ENCODE data around the gene C4orf46.
A peak's percentile ranks its signal among the peaks of the same experiment; 100 is the strongest.
"Not testable (repeated sequence)": the region's sequence is repeated elsewhere in the genome, so short reads cannot be mapped to it uniquely, and the experiment has no call there.

Gene C4orf46

DNA sequence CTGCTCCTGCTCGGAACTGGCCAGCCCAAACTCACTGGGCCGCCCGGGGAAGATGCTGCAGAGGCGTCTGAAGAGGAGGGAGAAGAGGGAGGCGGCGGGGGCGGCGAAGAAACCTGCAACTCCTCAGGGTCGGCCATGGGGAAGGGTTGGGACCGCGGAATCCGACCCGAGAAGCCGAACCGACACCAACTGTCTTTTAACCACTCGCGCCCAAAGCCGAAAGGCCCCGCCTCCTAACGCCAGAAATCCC lies at the start of gene C4orf46:
Gene C4orf46, minus strand, starts transcription at position 223 of the 250 bp plus-strand sequence. Its CDS starts 86 bp downstream, at position 137.
- no peak for DNase-seq

- DNase-seq = no peak
Observed at GRCh38 chr4:158715802-158716201, 44.1 kb upstream of the C4orf46 start.

GRCh38 chr4:158714937-158715336 lies 43.2 kb upstream of the C4orf46 start:
- DNase-seq = no peak

DNA sequence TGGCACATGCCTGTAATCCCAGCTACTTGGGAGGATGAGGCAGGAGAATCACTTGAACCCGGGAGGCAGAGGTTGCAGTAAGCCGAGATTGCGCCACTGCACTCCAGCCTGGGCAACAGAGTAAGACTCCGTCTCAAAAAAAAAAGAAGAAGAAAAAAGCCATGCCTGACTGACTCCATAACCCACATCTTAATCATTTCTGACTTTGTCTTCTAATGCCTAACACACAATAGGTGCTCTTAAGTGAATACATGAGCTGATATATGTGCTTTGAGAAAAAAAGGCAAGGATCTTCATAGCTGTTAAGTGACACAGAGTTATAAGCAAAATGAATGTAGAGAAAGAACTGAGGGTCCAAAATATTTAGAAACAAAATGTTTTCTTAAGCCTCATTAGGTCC lies 40.9 kb upstream of the C4orf46 start:
- not testable (repeated sequence) for DNase-seq

DNA sequence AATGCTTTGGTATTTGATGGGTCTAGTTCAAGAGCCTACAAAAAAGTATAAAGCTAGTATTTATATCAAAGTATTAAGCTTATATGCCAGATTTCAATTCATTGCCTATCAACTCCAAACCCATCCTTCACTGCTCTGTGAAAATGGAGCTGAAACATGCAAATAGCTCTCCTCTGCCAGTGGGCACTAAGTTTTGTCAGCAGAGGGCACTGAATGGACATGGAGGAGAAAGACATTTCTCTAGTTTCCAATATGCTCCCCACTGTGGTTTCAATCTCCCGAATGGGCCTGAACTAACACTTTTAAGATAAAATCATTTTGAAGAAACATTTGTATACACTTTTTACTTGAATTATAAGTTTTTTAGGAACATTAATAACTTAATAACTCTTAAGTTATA lies 39.1 kb upstream of the C4orf46 start:
- DNase-seq = no peak

- no peak for DNase-seq
Observed at GRCh38 chr4:158704274-158704673, 32.6 kb upstream of the C4orf46 start.

GRCh38 chr4:158688813-158689212 lies 17.1 kb upstream of the C4orf46 start:
- no peak for DNase-seq

GRCh38 chr4:158682066-158682465 lies 10.4 kb upstream of the C4orf46 start:
- DNase-seq = no peak

- DNase-seq = no peak
Observed at GRCh38 chr4:158681629-158682028, 9.9 kb upstream of the C4orf46 start.

DNA sequence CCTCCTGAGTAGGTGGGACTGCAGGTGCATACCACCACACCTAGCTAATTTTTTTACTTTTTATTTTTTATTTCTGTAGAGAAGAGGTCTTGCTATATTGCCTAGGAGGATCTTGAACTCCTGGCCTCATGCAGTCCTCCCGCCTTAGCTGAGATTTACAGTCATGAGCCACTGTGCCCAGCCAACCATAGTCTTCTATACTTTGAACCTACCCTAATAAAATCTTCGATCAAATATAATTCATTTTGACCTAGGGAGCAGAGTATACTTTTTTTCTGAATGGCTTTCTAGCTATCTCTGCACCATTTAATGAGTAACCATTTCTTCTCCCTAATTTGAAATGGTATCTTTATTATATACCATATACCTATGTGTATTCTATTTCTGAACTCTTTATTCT lies 7.1 kb upstream of the C4orf46 start:
- DNase-seq = no peak

DNA sequence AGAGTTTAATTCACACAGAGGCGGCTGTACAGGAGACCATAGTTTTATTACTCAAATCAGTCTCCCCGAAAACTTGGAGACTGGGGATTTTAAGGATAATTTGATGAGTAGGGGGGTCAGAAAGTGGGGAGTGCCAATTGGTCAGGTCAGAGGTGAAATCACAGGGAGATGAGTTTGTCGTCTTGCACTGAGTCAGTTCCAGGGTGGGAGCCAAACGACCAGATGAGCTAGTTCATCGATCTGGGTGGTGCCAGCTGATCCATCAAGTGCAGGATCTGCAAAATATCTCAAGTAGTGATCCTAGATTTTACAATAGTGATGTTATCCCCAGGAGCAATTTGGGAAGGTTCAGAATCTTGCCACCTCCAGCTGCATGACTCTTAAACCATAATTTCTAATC lies 4.4 kb upstream of the C4orf46 start:
- DNase-seq = no peak

DNA sequence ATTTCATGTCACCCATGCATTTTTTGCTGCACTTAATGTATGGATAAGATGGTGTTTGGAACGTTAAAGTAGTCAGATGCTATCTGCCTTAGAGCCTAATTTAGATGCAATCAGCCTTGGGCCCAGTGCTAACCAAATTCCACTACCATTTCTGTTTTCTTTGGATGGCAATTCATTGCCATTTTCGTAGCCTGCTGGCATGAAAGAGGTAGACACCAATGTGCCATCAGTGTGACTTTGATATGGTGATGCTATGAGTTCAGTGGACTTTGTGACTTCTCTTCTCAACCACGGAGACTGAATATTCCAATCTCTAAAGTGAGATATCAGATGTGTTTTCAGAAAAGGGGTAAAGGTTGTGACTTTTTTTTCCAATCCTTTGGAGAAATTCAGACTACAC lies 1.9 kb upstream of the C4orf46 start:
- no peak for DNase-seq

GRCh38 chr4:158671915-158672806 lies 474 bp upstream of the C4orf46 start, which contains the start of gene ETFDH:
Gene ETFDH (plus strand): TSS chr4:158672296. CDS start chr4:158672457, 161 bp downstream.
- peak; percentile 100 for DNase-seq

DNA sequence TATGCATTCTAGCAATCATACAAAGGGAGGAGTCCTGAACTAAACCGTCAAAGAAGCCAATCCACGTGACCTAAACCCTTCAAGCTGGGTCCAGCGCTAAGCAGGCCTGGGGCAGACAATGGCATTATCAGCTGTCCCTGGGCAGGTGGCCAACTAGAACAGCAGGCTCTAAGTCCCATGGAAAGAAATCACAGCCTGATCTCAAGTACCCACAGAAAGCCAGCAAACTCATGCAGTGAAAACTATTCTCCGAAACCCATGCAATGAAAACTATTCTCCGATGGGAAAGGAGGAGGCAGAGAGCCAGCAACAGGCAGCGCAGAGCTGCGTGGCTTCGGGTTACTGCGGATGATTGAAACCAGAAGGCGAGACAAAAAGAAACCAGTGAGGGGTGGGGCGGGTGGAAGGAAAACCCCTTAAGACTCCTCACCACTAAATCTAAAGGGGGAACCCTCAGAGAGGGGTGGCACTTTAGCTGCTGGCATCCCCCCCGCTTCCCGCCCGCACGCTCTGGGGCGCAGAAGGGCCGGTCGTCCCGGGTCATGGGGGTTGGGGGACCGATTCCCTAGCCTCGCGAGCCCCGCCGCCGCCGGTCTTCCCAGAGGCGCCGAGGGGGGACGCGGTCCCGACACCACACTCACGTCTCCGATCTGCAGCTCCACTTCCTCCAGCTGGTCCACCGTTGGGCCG lies 567 bp downstream of the C4orf46 start:
- DNase-seq = peak; percentile 49

DNA sequence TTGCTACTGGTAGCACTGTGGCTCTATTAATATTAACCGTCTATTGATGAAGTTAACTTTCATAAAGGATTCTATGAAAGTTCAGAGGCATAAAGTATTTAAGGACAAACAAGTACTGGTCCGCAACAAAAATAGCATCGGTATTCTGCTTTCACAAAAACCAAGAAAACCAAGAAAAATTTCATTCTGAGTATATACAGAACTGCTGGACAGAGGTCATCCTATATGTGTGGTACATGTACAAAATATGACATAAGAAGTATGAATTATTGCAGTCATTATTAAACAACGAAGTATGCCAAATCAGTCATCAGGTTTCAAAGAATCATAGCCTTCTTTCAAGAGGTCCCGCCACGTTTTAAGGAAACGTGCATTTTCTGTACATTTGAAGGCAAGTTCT lies 2.4 kb downstream of the C4orf46 start:
- DNase-seq = no peak

GRCh38 chr4:158667651-158668198 lies 4.0 kb downstream of the C4orf46 start:
- DNase-seq = no peak

DNA sequence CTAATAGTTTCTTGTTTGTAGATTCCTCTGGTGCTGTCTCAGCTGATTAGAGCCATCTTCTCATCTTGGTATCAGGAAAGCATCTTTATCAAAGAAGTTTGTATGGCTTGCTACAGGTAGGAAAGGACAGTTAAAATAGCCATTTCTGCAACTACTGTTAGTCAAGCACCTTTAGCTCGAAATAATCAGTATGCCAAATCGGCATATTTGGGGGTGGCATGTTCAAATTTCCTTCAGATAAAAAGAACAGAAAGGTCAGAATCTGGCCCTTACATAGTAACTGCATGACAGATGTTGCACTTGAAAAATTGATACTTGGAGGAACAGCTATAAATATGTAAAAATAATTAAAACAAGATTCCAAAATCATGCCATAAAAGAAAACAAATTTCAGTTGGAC lies 4.8 kb downstream of the C4orf46 start:
- no peak for DNase-seq

DNA sequence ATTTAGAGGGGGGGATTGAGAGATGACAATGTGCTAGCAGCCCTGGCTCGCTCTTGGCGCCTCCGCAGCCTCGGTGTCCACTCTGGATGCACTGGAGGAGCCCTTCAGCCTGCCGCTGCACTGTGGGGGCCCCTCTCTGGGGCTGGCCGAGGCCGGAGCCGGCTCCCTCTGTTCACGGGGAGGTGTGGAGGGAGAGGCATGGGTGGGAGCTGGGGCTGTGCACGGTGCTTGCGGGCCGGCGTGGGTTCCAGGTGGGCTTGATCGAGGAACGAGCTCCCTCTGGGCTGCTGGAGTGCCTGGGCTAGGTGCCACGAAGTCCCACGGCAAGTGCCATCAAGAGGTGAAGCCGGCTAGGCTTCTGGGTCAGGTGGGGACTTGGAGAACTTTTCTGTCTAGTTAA lies 6.9 kb downstream of the C4orf46 start:
- no peak for DNase-seq

DNA sequence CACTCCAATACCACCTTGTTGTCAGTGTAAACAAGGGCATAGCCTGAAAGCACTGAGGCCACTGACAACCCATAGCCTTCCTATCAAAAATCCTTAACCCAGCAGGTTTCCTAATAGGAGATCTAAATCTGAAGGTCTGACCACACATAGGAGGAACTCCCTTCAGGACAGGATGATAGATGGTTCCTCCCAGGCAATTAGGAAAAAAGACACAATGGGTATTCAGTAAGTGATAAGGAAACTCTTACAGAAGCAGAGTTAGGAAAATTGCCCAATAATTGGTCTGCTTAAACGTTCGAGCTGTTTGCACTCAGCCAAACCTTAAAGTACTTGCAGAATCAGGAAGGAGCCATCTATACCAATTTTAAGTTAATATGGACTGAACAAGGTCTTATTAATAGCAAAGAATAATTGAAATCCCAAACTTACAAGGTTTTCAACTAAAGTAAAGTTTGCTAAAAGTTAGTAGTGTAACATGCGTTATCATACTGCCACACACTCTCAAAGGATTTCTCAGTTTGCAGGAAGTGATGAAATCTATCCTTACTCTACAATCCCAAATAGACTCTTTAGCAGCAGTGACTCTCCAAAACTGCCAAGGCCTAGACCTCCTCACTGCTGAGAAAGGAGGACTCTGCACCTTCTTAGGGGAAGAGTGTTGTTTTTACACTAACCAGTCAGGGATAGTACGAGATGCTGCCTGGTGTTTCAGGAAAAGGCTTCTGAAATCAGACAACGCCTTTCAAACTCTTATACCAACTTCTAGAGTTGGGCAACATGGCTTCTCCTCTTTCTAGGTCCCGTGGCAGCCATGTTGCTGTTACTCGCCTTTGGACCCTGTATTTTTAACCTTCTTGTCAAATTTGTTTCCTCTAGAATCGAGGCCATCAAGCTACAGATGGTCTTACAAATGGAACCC lies 7.7 kb downstream of the C4orf46 start:
- not testable (repeated sequence) for DNase-seq

- DNase-seq = not testable (repeated sequence)
Observed at GRCh38 chr4:158663255-158663654, 8.4 kb downstream of the C4orf46 start.

DNA sequence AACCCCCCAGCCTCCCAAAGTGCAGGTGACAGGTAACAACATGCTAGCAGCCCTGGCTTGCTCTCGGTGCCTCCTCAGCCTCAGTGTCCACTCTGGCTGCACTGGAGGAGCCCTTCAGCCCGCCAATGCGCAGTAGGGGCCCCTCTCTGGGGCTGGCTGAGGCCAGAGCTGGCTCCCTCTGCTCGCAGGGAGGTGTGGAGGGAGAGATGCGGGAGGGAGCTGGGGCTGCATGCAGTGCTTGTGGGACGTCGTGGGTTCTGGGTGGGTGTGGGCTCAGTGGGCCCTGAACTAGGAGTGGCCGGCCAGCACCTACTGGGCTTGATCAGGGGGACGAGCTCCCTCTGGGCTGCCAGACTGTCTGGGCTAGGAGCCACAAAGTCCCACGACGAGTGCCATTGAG lies 14.4 kb downstream of the C4orf46 start:
- DNase-seq = no peak

DNA sequence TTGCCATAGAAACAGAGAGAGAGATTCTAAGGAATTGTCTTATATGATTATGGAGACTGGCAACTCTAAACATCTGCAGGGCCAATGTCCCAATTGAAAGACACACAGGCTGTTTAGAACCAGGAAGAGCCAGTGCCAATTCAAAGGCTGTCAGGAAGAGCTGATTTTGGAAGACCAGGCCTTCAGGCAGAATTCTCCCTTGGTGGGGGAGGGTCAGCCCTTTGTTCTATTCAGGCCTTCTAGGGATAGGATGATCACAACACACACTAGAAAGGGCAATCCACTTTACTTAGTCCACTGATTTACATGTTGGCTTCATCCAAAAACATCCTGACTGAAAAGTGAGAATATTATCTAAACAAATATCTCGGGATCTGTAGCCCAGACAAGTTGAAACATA lies 15.2 kb downstream of the C4orf46 start:
- DNase-seq = no peak

GRCh38 chr4:158652920-158653319 lies 18.8 kb downstream of the C4orf46 start:
- no peak for DNase-seq
